PFSK-1 (cell line): ENCODE data around the gene MAB21L3.

Source experiments
- FOXP2 ChIP-seq: optimal IDR thresholded peaks from 2 replicates; pipeline ENCODE3; 2011; ENCODE audit warnings: borderline replicate concordance, control low read depth, inconsistent platforms; ENCODE audit not compliant: insufficient read depth; ENCODE audit errors: extremely low read length, extremely low read depth
- POLR2AphosphoS5 ChIP-seq: IDR thresholded peaks from 2 replicates; pipeline ENCODE4 v1.6.1; 2012; ENCODE audit warnings: low read depth, mild to moderate bottlenecking, control low read depth, low read length, moderate library complexity
- REST ChIP-seq, 2 experiments: IDR thresholded peaks; 2 replicates each; pipeline versions ENCODE4 v1.6.1 to v1.8.0; 2011 to 2012; ENCODE audit warnings: low read depth in 2 of 2, low read length in 2 of 2, control low read depth in 1 of 2, inconsistent platforms in 1 of 2, mild to moderate bottlenecking in 1 of 2, moderate library complexity in 1 of 2; ENCODE audit not compliant: insufficient read depth in 1 of 2
- SIN3A ChIP-seq: IDR thresholded peaks from 2 replicates; pipeline ENCODE4 v1.6.1; 2012; ENCODE audit warnings: mild to moderate bottlenecking, low read length, moderate library complexity, borderline replicate concordance; ENCODE audit not compliant: insufficient read depth
- TAF1 ChIP-seq: IDR thresholded peaks from 2 replicates; pipeline ENCODE4 v1.6.1; 2012; ENCODE audit warnings: low read length, control low read depth, borderline replicate concordance; ENCODE audit not compliant: insufficient read depth

MAB21L3 gene

GRCh38 chr1:116161877-116162390 lies 50.7 kb downstream of the MAB21L3 start:
- TF ChIP-seq TAF1, result no peak
- TF ChIP-seq FOXP2, result no peak
- no peak for TF ChIP-seq POLR2AphosphoS5
- no peak for TF ChIP-seq SIN3A
- TF ChIP-seq REST (IDR thresholded peaks at IDR 0.05; ENCODE audit: insufficient read depth in 1 of 2, low read depth in 2 of 2, low read length in 2 of 2), result no peak

- TF ChIP-seq FOXP2 (no peak), REST (IDR thresholded peaks at IDR 0.05; ENCODE audit: insufficient read depth in 1 of 2, low read depth in 2 of 2, low read length in 2 of 2) (no peak), SIN3A (no peak), POLR2AphosphoS5 (no peak), TAF1 (no peak)
These were observed 52.3 kb downstream of the MAB21L3 start for GRCh38 chr1:116163533-116163932.

GRCh38 chr1:116164150-116164549 lies 53.0 kb downstream of the MAB21L3 start:
- no peak for TF ChIP-seq REST (IDR thresholded peaks at IDR 0.05; ENCODE audit: insufficient read depth in 1 of 2, low read depth in 2 of 2, low read length in 2 of 2)
- no peak for TF ChIP-seq POLR2AphosphoS5
- TF ChIP-seq TAF1, result no peak
- no peak for TF ChIP-seq FOXP2
- TF ChIP-seq SIN3A, result no peak

GRCh38 chr1:116164604-116165368 lies 53.6 kb downstream of the MAB21L3 start:
- no peak for TF ChIP-seq POLR2AphosphoS5
- no peak for TF ChIP-seq FOXP2
- no peak for TF ChIP-seq TAF1
- no peak for TF ChIP-seq REST (IDR thresholded peaks at IDR 0.05; ENCODE audit: insufficient read depth in 1 of 2, low read depth in 2 of 2, low read length in 2 of 2)
- TF ChIP-seq SIN3A, result no peak
